ENCODE measurements around the gene UGT1A9. TPM values are rescaled to one million over a fixed set of nuclear protein-coding genes. Genes with fewer than 3 reads are reported as not detected.

UGT1A9 gene
- total and polyA plus RNA-seq, 2 experiments from 2014 or later = 9.6 to 12.6 TPM

- Histone ChIP-seq H3K27ac (no peak overlapping the region), H4K20me1 (ENCODE audit: insufficient read depth, poor library complexity, severe bottlenecking) (no peaks in the 10 kb centered on the region), H3K4me2 (no peak overlapping the region), H3K27me3 (no peaks in the 10 kb centered on the region), H3K9me2 (replicated peaks; ENCODE audit: insufficient read depth) (no peaks in the 10 kb centered on the region), H3K36me3 (replicated peaks; ENCODE audit: insufficient read depth, low read depth) (no peaks in the 10 kb centered on the region), H3K4me1 (ENCODE audit: insufficient read depth) (no peaks in the 10 kb centered on the region), H2AFZ (no peak overlapping the region), H3K79me2 (no peaks in the 10 kb centered on the region), H3K9me3 (ENCODE audit: low read depth) (no peaks in the 10 kb centered on the region), H3K4me3 (no peak overlapping the region)
- 89% methylated on average over 5 of the region's 5 CpGs for WGBS (ENCODE audit: low lambda C conversion rate, missing lambda C conversion rate)
- TF ChIP-seq EZH2phosphoT487 (IDR thresholded peaks at IDR 0.05; ENCODE audit: low read depth, severe bottlenecking, unreplicated experiment) (no peak), EZH2 (IDR thresholded peaks at IDR 0.05; ENCODE audit: borderline replicate concordance) (no peak), CTCF (IDR thresholded peaks at IDR 0.05; ENCODE audit: poor library complexity) (no peak)
- DNase-seq (ENCODE audit: low spot score) = no peak
Observed at GRCh38 chr2:233686928-233687327, 15.2 kb downstream of the UGT1A9 start.

DNA sequence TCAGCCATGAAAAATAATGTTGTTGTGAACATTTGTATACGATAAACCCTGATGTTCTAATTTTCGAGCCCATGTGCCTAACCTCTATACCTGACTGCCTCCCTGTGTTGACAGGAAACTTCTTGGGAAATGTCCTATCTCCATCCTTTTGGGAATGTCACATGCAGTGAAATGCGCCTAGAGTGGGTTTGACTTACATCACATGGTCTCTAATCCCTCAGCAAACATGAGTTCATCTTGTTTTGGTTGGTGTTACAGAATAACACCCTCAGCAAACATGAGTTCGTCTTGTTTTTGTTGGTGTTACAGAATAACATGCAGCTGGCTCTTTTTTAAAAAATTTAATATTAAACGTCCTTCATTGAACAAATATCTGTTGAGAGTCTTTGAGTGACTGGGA, 16.6 kb downstream of the UGT1A9 start:
- Histone ChIP-seq H2AFZ (no peak overlapping the region), H3K4me1 (ENCODE audit: insufficient read depth) (no peaks in the 10 kb centered on the region), H3K4me3 (no peak overlapping the region), H3K4me2 (no peak overlapping the region), H3K9me3 (ENCODE audit: low read depth) (no peaks in the 10 kb centered on the region), H3K36me3 (replicated peaks; ENCODE audit: insufficient read depth, low read depth) (no peaks in the 10 kb centered on the region), H3K27ac (no peak overlapping the region), H3K9me2 (replicated peaks; ENCODE audit: insufficient read depth) (no peaks in the 10 kb centered on the region), H3K79me2 (no peaks in the 10 kb centered on the region), H4K20me1 (ENCODE audit: insufficient read depth, poor library complexity, severe bottlenecking) (no peaks in the 10 kb centered on the region), H3K27me3 (no peaks in the 10 kb centered on the region)
- 83% methylated on average over 5 of the region's 5 CpGs for WGBS (ENCODE audit: low lambda C conversion rate, missing lambda C conversion rate)
- no peak for TF ChIP-seq EZH2 (IDR thresholded peaks at IDR 0.05; ENCODE audit: borderline replicate concordance)
- TF ChIP-seq CTCF (IDR thresholded peaks at IDR 0.05; ENCODE audit: poor library complexity) = no peak
- DNase-seq (ENCODE audit: low spot score) = no peak

DNA sequence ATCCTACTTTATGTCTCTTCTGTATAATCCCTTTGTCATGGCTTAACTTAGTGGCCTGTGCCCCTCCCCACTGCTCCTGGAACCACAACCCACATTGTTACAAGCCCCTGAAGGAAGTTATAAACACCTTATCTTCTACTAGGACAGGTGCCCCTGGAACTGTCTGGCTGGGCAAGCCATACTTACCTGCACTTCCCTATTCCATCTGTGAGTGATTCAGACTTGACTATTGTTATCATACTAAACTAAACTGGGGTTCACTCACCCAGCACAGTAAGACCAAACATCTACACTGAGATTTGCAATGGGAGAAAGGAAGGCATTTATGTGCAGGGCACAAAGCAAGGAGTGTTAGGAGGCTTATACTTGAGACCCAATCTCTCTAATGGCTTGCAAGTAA, 17.3 kb downstream of the UGT1A9 start:
- Histone ChIP-seq H3K36me3 (replicated peaks; ENCODE audit: insufficient read depth, low read depth) (no peaks in the 10 kb centered on the region), H3K4me2 (no peak overlapping the region), H3K79me2 (no peaks in the 10 kb centered on the region), H3K9me3 (ENCODE audit: low read depth) (no peaks in the 10 kb centered on the region), H3K27ac (no peak overlapping the region), H2AFZ (no peak overlapping the region), H4K20me1 (ENCODE audit: insufficient read depth, poor library complexity, severe bottlenecking) (no peaks in the 10 kb centered on the region), H3K4me3 (no peak overlapping the region), H3K4me1 (ENCODE audit: insufficient read depth) (no peaks in the 10 kb centered on the region), H3K27me3 (no peaks in the 10 kb centered on the region), H3K9me2 (replicated peaks; ENCODE audit: insufficient read depth) (no peaks in the 10 kb centered on the region)
- TF ChIP-seq EZH2 (IDR thresholded peaks at IDR 0.05; ENCODE audit: borderline replicate concordance) (no peak), EZH2phosphoT487 (IDR thresholded peaks at IDR 0.05; ENCODE audit: low read depth, severe bottlenecking, unreplicated experiment) (no peak), CTCF (IDR thresholded peaks at IDR 0.05; ENCODE audit: poor library complexity) (no peak)
- DNase-seq (ENCODE audit: low spot score) = no peak

- Histone ChIP-seq H3K79me2 (no peaks in the 10 kb centered on the region), H3K9me3 (ENCODE audit: low read depth) (no peaks in the 10 kb centered on the region), H3K9me2 (replicated peaks; ENCODE audit: insufficient read depth) (no peaks in the 10 kb centered on the region), H3K27ac (no peak overlapping the region), H3K4me1 (ENCODE audit: insufficient read depth) (peaks cover 2% of the 10 kb centered on the region), H3K4me2 (no peak overlapping the region), H4K20me1 (ENCODE audit: insufficient read depth, poor library complexity, severe bottlenecking) (no peaks in the 10 kb centered on the region), H3K4me3 (no peak overlapping the region), H2AFZ (no peak overlapping the region), H3K36me3 (replicated peaks; ENCODE audit: insufficient read depth, low read depth) (no peaks in the 10 kb centered on the region), H3K27me3 (no peaks in the 10 kb centered on the region)
- 43% methylated on average over 3 of the region's 3 CpGs for WGBS (ENCODE audit: low lambda C conversion rate, missing lambda C conversion rate)
- TF ChIP-seq CTCF (IDR thresholded peaks at IDR 0.05; ENCODE audit: poor library complexity) (no peak), EZH2phosphoT487 (IDR thresholded peaks at IDR 0.05; ENCODE audit: low read depth, severe bottlenecking, unreplicated experiment) (no peak)
- DNase-seq (ENCODE audit: low spot score) = no peak
Observed at GRCh38 chr2:233689501-233689900, 17.8 kb downstream of the UGT1A9 start.

Measured in hepatocyte (in vitro differentiated cells).